ENCODE results near the gene KL. TPM values are rescaled to one million over a fixed set of nuclear protein-coding genes. Genes with fewer than 3 reads are reported as not detected.

Gene KL
- total RNA-seq, 1 experiment from 2014 or later, result not detected

GRCh38 chr13:33022986-33023385 is 6.8 kb downstream of the KL start:
- Mint-ChIP-seq H3K4me3 (no peak overlapping the region), H3K36me3 (no peaks in the 10 kb centered on the region), H3K9me3 (no peaks in the 10 kb centered on the region), H3K27ac (no peak overlapping the region), H3K4me1 (peaks cover 13% of the 10 kb centered on the region), H3K27me3 (ENCODE audit: low read depth) (peaks cover 32% of the 10 kb centered on the region)
- no peak for DNase-seq (ENCODE audit: low spot score)
- TF ChIP-seq FOXK1 (CRISPR knock-in tag; IDR thresholded peaks at IDR 0.05), result no peak
- TF ChIP-seq ATF2 (CRISPR knock-in tag; IDR thresholded peaks at IDR 0.05; ENCODE audit: borderline replicate concordance, low read depth), result no peak
- TF ChIP-seq TCF7 (CRISPR knock-in tag; IDR thresholded peaks at IDR 0.05; ENCODE audit: low read depth), result no peak
- TF ChIP-seq TEAD4 (CRISPR knock-in tag; IDR thresholded peaks at IDR 0.05), result no peak
- ChIA-PET POLR2A (no interaction called here), CTCF (no interaction called here)
- no peak for ATAC-seq

- ATAC-seq, result peak; percentile 78
- ChIA-PET POLR2A (no interaction called here), CTCF (interaction anchor here (0.6 kb wide), 1 partner anchor 41 kb away, joined by 3 read pairs; no protein-coding TSS in a partner anchor)
- peak; percentile 18 for DNase-seq (ENCODE audit: low spot score)
- Mint-ChIP-seq H3K4me1 (peaks cover 13% of the 10 kb centered on the region), H3K27me3 (ENCODE audit: low read depth) (peaks cover 9% of the 10 kb centered on the region), H3K27ac (no peak overlapping the region), H3K4me3 (no peak overlapping the region), H3K9me3 (no peaks in the 10 kb centered on the region), H3K36me3 (no peaks in the 10 kb centered on the region)
- TF ChIP-seq SMAD3 (CRISPR knock-in tag; IDR thresholded peaks at IDR 0.05; ENCODE audit: borderline replicate concordance) (no peak), USF2 (CRISPR knock-in tag; IDR thresholded peaks at IDR 0.05) (0 out of 2 replicates have a peak, but pooled peaks have one; percentile 7), ZBTB43 (CRISPR knock-in tag; IDR thresholded peaks at IDR 0.05) (no peak), AR (CRISPR knock-in tag; IDR thresholded peaks at IDR 0.05) (no peak), STAT6 (CRISPR knock-in tag; conservative IDR thresholded peaks at IDR 0.05; ENCODE audit: low read depth) (no peak)
Measured at GRCh38 chr13:33025220-33025744, 9.1 kb downstream of the KL start.

GRCh38 chr13:33026489-33027152 is 10.4 kb downstream of the KL start:
- DNase-seq (ENCODE audit: low spot score) (no peak), ATAC-seq (no peak)
- ChIA-PET POLR2A (no interaction called here), CTCF (interaction anchor here (1.4 kb wide), 1 partner anchor 10 kb away, joined by 4 read pairs; no protein-coding TSS in a partner anchor)
- H3K4me3 Mint-ChIP-seq, result no peak overlapping the region
- H3K9me3 Mint-ChIP-seq, result no peaks in the 10 kb centered on the region
- no peaks in the 10 kb centered on the region for H3K36me3 Mint-ChIP-seq
- H3K27ac Mint-ChIP-seq, result no peak overlapping the region
- H3K27me3 Mint-ChIP-seq (ENCODE audit: low read depth), result no peaks in the 10 kb centered on the region; the same call in 1 of the 2 replicates
- peaks cover 13% of the 10 kb centered on the region for H3K4me1 Mint-ChIP-seq
- no peak for TF ChIP-seq CTCF (IDR thresholded peaks at IDR 0.05)
- TF ChIP-seq TEAD1 (CRISPR knock-in tag; IDR thresholded peaks at IDR 0.05), result no peak
- TF ChIP-seq OVOL2 (CRISPR knock-in tag; IDR thresholded peaks at IDR 0.05; ENCODE audit: borderline replicate concordance), result no peak
- TF ChIP-seq ETV6 (CRISPR knock-in tag; IDR thresholded peaks at IDR 0.05), result no peak
- no peak for TF ChIP-seq TP53 (CRISPR knock-in tag; IDR thresholded peaks at IDR 0.05)
- TF ChIP-seq ZNF423 (CRISPR knock-in tag; IDR thresholded peaks at IDR 0.05), result no peak
- no peak for TF ChIP-seq HMGA2 (CRISPR knock-in tag; IDR thresholded peaks at IDR 0.05)
